GM12801 (cell line): Measurements from ENCODE around the gene FGD6.

Source experiments
- TF ChIP-seq, protein P1 (sequence below): IDR thresholded peaks from one replicate; pipeline ENCODE4 v1.5.1; 2011; ENCODE audit warnings: control low read depth; ENCODE audit not compliant: insufficient read length; ENCODE audit errors: extremely low read depth

FGD6 gene

DNA sequence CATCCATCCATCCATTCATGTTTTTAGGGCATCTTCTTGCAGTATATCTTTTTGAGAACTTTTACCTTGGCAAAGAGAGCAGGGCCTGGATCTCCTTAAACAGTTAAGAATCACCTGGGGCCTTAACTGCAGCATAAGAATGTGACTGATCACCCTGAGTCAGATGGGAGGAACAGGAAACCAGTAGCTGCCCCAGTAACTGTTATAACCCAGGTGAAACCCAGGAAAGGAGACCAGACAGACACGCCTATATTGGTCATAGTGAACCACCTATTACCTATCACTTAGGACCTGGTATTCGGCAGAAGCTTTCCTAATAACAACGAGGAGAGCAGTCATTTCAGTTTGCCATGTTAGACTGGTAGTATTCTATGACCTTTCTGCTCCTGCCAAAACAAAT, 100.5 kb downstream of the FGD6 start:
- TF ChIP-seq, protein P1, sequence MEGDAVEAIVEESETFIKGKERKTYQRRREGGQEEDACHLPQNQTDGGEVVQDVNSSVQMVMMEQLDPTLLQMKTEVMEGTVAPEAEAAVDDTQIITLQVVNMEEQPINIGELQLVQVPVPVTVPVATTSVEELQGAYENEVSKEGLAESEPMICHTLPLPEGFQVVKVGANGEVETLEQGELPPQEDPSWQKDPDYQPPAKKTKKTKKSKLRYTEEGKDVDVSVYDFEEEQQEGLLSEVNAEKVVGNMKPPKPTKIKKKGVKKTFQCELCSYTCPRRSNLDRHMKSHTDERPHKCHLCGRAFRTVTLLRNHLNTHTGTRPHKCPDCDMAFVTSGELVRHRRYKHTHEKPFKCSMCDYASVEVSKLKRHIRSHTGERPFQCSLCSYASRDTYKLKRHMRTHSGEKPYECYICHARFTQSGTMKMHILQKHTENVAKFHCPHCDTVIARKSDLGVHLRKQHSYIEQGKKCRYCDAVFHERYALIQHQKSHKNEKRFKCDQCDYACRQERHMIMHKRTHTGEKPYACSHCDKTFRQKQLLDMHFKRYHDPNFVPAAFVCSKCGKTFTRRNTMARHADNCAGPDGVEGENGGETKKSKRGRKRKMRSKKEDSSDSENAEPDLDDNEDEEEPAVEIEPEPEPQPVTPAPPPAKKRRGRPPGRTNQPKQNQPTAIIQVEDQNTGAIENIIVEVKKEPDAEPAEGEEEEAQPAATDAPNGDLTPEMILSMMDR, result no peak

DNA sequence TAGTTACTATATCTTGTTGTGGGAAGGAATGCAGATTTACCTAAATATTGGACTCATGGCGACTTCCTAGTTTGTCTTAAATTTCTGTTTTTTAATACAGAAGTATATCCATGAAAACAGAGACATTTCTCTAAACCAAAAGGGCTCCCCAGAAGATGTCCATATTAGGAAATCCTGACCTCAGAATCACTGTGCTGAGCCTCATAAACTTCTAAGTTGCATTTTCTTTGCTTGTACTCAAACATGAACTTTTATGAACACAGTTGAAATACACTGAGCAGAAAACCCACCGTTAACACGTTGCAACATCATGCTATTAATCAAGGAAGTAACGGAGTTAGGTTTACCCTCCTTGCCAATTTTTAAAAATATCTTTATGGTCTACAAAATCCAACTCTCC, 100.9 kb downstream of the FGD6 start:
- TF ChIP-seq, protein P1, result no peak

DNA sequence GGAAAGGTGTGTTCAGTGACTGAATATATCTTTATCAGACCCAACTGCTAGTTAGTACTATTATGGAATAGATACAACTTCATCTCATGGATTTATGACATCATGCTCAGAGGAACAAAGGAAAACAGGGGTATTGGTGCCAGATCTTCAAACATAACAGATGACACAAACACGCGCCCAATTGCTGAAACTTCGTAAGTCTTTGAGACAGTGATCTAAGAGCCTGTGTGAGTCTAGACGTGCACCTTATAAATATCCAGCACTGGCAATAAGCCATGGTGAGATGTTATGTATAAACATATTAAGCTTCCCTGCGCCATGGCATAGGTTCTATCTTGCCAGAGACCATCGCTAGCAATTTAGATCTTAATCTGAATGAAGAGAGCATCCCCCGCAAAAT, 101.6 kb downstream of the FGD6 start:
- TF ChIP-seq, protein P1, result no peak

DNA sequence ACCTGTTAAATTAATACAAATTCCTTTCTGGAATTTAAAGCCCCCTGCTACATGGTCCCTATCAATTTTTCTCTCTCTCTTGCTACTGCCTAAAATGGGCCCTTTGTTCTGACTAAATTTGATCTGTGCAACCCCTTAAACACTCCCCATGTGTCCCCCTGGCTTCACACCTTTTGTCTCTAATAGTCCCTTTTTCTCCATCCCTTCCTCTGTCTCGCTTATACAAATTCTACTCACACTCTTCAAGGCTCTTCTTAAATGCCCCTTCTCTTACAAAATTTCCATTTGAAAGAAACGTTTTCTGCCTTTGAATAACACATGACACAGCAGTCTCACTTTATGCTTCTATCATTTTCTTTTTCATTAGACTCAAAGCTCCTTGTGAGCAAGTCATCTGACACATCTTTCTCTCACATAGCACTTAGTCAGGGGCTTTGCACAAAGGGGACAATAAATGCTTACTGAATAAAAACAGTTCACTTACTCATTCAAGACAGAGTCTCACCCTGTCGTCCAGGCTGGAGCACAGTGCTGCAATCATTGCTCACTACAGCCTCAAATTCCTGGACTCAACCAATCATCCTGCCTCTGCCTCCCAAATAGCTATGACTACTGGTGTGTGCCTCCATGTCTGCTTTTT, 102.4 kb downstream of the FGD6 start:
- TF ChIP-seq, protein P1, result no peak

DNA sequence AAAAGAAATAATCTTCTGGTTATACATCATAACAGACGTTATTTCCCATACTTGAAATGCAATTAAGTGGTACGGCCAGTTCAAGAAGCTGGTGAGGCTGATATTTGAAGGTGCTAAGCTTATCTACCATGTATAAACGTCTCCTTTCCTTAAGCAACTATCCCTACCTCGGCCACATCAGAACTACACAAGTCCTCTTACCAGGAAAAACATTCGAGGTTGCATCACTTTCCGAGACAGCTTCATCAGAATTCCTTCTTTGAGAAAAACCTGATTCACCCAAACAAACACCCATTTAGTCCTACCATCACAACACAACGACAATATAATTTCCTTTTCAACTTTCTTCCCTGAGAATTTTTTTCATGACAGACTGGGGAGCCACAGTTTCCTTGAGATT, 109.9 kb downstream of the FGD6 start:
- TF ChIP-seq, protein P1, result no peak

DNA sequence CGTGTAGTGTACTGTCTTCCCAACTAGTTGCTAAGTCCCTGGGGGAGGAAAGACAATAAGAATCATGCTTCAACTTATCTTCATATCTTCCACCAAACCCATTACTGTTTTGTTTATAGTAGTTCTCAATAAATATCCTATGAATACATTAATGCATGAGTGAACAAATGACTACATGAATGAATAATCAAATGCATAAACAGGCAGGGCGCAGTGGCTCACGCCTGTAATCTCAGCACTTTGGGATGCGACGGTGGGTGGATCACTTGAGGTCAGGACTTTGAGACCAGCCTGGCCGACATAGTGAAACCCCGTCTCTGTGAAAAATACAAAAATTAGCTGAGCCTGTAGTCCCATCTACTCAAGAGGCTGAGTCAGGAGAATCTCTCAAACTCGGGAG, 111.7 kb downstream of the FGD6 start:
- TF ChIP-seq, protein P1, result no peak

DNA sequence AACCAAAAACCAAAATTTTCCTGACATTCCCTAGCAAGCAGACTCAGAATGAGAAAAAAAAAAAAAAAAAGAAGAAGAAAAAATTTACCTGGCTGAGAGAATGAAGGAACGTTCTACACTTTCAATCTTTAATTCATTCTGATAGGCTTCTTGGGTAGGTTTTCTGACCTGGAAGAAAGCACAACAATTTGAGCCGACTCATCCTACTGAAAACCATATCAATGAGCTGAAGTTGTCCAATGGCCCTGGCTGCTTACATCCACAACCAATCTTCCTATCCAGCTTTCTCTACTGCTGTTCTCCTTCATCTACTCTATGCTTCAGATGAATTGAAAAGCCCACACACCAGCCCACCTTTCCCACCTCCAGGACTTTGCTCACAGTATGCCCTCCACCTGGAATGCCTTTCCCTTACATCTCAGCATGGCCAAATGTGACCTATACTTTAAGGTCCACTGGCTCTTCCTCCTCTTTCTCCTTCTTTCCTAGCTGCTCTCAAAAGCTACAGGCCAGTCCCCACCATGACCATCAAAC, 112.3 kb downstream of the FGD6 start:
- TF ChIP-seq, protein P1, result no peak
